Stimulated activated CD4-positive, alpha-beta T cell treated with anti-CD3 and anti-CD28 coated beads, Interleukin-12 subunit alpha, Interleukin-12 subunit beta, amount 100 ng/mL, for 4 hours (primary cell): Measurements from ENCODE around the gene ATP5MC2.
"Not testable (repeated sequence)": the region's sequence is repeated elsewhere in the genome, so short reads cannot be mapped to it uniquely, and the experiment has no call there.

Source experiments
- DNase-seq: peaks from one replicate; pipeline ENCODE4 v3.0.0-alpha.2; 2020

Gene ATP5MC2

GRCh38 chr12:53688134-53688533 lies 12.3 kb upstream of the ATP5MC2 start:
- no peak for DNase-seq

- no peak for DNase-seq
Measured at GRCh38 chr12:53686436-53686835, 10.6 kb upstream of the ATP5MC2 start.

- DNase-seq = no peak
Measured at GRCh38 chr12:53684654-53685220, 8.9 kb upstream of the ATP5MC2 start.

GRCh38 chr12:53683983-53684382 lies 8.1 kb upstream of the ATP5MC2 start:
- DNase-seq = no peak

- DNase-seq = no peak
Measured at GRCh38 chr12:53683494-53683893, 7.6 kb upstream of the ATP5MC2 start.

DNA sequence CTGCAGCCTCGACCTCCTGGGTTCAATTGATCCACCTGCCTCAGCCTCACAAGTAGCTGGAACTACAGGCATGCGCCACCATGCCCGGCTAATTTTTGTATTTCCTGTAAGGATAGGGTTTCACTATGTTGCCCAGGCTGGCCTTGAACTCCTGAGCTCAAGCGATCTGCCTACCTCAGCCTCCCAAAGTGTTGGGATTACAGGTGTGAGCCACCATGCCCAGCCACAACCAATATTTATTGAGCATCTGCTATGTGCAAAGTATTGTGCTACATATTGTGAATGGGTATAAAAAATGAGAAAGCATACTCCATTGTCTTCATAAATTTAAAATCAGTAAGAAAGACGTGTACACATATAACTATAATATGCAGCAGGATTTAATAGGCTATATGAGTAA lies 4.2 kb upstream of the ATP5MC2 start:
- DNase-seq = not testable (repeated sequence)

GRCh38 chr12:53677800-53678148 lies 1.9 kb upstream of the ATP5MC2 start:
- DNase-seq = no peak

DNA sequence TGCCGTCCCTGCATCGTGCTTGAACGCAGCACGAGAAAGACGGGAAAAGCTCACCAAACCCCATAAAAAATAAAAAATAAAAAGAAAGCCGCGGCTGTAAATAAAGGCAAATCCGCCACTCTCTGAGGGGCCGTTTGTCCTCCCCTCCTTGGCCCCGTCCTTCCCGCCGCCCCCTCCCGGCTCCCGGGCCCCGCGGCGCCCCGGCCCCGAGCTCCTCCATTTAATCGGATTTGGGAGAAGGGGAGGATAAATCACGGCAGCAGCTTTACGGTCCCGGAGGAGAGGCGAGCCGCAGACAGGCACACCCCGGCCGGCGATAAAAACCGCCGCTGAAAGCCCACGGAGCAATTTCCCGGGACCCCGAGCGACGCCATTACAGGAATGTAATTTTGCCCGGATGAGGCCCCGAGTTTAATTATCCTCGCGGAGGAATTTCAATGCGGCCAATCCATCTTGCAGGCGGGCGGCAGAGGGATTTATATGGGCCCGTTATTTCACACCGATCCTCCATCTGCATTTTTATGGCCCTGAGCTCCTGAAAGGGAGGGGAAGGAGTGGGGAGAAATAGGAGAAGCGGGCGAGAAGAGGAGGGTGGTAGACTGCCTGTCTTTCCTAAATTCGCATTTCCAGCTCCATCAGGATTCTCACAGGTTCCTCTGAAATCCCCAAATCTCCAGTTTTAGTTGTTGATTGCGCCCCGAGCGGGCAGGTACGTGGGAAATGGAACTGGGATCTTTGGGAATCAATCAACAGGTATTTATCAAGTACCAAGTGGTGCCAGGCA lies 1.3 kb upstream of the ATP5MC2 start:
- DNase-seq = no peak

GRCh38 chr12:53676656-53677015 lies 753 bp upstream of the ATP5MC2 start:
- peak; percentile 28 for DNase-seq

DNA sequence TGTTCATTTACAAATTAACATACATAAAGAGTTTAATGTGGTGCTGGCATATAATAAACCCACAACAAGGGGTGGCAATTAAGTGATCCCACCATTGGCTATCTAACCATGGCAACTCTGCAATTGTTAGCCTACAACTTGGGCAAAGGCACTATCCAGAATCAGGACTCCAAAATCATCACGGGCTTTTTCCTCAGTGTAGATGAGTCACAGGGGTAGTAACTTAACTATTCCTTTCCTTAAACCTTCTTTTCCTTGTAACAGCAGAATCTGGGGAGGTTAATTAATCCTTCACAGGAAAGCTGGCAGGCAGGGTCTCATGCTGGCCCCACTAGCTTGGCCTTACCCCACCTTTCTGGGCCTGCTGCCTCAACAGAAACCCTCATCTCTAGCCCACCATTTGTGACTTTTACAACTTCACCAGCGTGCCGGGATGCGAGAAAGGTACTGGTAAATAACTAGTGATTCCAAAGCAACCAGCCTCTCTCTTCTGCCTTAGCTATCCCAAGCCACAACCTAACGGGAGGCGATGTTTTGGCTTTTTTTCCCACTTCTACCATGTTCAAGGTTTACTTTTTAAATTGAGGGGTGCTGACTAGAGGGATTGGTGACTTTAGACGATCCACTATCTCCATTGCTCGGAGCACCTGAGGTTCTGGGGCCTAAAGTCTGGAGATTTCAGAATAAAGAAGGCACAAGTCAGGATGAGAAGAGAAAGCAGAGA lies 744 bp downstream of the ATP5MC2 start:
- peak; percentile 10 for DNase-seq

GRCh38 chr12:53670971-53671370 lies 4.9 kb downstream of the ATP5MC2 start:
- no peak for DNase-seq

DNA sequence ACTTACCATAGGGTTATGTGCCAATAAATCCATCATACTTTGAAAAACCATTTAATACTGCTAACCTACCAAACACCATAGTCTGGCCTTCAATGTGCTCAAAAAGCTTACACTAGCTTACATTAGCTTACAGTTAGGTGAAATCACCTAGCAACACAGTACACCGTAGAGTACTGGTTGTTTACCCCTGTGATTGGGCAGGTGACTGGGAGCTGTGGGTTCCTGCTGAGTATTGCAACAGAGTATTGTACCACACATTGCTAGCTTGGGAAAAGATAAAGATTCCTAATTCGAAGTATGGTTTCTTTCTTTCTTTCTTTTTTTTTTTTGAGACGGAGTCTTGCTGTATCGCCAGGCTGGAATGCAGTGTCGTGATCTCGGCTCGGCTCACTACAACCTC lies 5.6 kb downstream of the ATP5MC2 start:
- DNase-seq = no peak

- DNase-seq = no peak
Measured at GRCh38 chr12:53667080-53667479, 8.8 kb downstream of the ATP5MC2 start.

GRCh38 chr12:53664936-53665335 lies 10.9 kb downstream of the ATP5MC2 start:
- DNase-seq = no peak

- DNase-seq = no peak
Measured at GRCh38 chr12:53664191-53664590, 11.7 kb downstream of the ATP5MC2 start.

GRCh38 chr12:53660041-53660440 lies 15.8 kb downstream of the ATP5MC2 start:
- DNase-seq = no peak

DNA sequence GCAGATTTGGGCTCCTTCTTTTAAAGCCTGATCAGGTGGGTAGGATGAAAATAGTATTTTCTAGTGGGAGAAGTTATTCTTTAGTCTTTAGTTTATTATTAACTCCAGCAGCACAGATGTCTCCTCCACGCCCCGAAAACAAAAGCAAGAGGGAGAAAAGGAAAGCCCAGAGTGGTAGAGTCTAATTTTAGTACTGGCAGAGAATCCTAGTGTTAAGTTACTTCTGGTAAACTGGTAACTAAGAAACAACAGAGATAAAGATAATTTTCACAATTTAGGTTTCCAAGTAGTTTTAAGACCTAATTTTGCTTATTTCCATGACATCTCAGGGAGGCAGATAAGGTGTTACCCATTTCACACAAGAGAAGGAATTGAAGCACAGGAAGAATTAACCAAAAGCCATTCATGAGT lies 16.3 kb downstream of the ATP5MC2 start:
- DNase-seq = no peak

- DNase-seq = no peak
Measured at GRCh38 chr12:53659011-53659551, 16.8 kb downstream of the ATP5MC2 start.

DNA sequence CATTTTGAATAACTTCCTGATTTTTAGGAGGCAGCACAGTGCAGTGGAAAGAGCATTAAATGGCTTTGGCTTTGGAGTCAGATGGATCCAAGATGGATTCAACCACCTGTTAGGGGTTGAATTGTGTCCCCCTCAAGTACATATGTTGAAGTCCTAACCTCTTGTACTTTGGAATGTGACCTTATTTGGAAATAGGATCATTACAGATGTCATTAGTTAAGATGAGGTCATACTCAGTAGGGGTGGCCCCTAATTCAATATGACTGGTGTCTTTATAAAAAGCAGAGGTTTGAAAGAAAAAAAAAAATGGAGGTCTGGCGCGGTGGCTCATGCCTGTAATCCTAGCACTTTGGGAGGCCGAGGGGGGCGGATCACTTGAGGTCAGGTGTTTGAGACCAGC lies 18.8 kb downstream of the ATP5MC2 start:
- no peak for DNase-seq

DNA sequence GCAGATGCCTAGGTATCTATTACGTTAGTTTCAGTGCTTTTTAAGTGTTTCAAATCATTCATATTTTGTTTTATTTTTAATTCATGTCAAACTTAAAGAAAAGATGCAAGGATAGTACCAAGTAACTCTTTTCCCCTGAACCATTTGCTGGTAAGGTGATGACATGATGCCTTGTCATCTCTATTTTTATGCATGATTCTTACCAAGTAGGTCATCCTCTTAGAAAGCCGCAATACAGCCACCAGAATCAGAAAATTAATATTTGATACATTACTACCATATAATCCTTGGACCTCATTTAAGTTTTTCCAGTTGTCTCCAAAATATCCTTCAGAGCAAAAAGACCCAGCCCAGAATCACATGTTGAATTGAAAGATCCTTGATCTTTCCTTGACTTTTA lies 22.3 kb downstream of the ATP5MC2 start:
- DNase-seq = no peak

- no peak for DNase-seq
Measured at GRCh38 chr12:53652366-53652765, 23.5 kb downstream of the ATP5MC2 start.

- no peak for DNase-seq
Measured at GRCh38 chr12:53651737-53652136, 24.1 kb downstream of the ATP5MC2 start.

- not testable (repeated sequence) for DNase-seq
Measured at GRCh38 chr12:53646300-53646699, 29.6 kb downstream of the ATP5MC2 start.

- DNase-seq = no peak
Measured at GRCh38 chr12:53645165-53645564, 30.7 kb downstream of the ATP5MC2 start.
